Measurements from ENCODE around the gene SLCO2B1. TPM values are rescaled to one million over a fixed set of nuclear protein-coding genes. Genes with fewer than 3 reads are reported as not detected.

Gene SLCO2B1
- total RNA-seq, 1 donor from 2014 or later: 10.7 TPM

- DNase-seq (ENCODE audit: low read depth in 2 of 2): peak; percentile 72 to 85
Observed at GRCh38 chr11:75214411-75214821, 63.5 kb downstream of the SLCO2B1 start.

GRCh38 chr11:75214843-75215242, 63.9 kb downstream of the SLCO2B1 start:
- DNase-seq (ENCODE audit: low read depth in 2 of 2): no peak

- DNase-seq (ENCODE audit: low read depth in 2 of 2): no peak
Observed at GRCh38 chr11:75219869-75220268, 69.0 kb downstream of the SLCO2B1 start.

GRCh38 chr11:75223954-75224643, 73.2 kb downstream of the SLCO2B1 start:
- DNase-seq (ENCODE audit: low read depth in 2 of 2): no peak

GRCh38 chr11:75225794-75226193, 74.9 kb downstream of the SLCO2B1 start:
- no peak for DNase-seq (ENCODE audit: low read depth in 2 of 2)

GRCh38 chr11:75229466-75229865, 78.6 kb downstream of the SLCO2B1 start:
- DNase-seq (ENCODE audit: low read depth in 2 of 2): no peak

GRCh38 chr11:75230621-75231020, 79.7 kb downstream of the SLCO2B1 start:
- no peak for DNase-seq (ENCODE audit: low read depth in 2 of 2)

- DNase-seq (ENCODE audit: low read depth in 2 of 2): peak; percentile 69 to 79
Observed at GRCh38 chr11:75233754-75234172, 82.9 kb downstream of the SLCO2B1 start.

- no peak for DNase-seq (ENCODE audit: low read depth in 2 of 2)
Observed at GRCh38 chr11:75236062-75236461, 85.2 kb downstream of the SLCO2B1 start.

GRCh38 chr11:75237050-75237449, 86.1 kb downstream of the SLCO2B1 start:
- DNase-seq (ENCODE audit: low read depth in 2 of 2): no peak

- no peak for DNase-seq (ENCODE audit: low read depth in 2 of 2)
Observed at GRCh38 chr11:75238595-75239440, 87.9 kb downstream of the SLCO2B1 start.

GRCh38 chr11:75239531-75240290, 88.8 kb downstream of the SLCO2B1 start:
- DNase-seq (ENCODE audit: low read depth in 2 of 2): no peak

GRCh38 chr11:75240311-75241035, 89.6 kb downstream of the SLCO2B1 start, which contains the start of gene TPBGL:
Gene TPBGL, plus strand, starts transcription at chr11:75240774. Its CDS starts 276 bp downstream, at chr11:75241050.
- DNase-seq (ENCODE audit: low read depth in 2 of 2): no peak

- peak; percentile 91 to 93 for DNase-seq (ENCODE audit: low read depth in 2 of 2)
Observed at GRCh38 chr11:75241036-75241905, 90.4 kb downstream of the SLCO2B1 start.

GRCh38 chr11:75241906-75242644, 91.2 kb downstream of the SLCO2B1 start:
- DNase-seq (ENCODE audit: low read depth in 2 of 2): no peak

- no peak for DNase-seq (ENCODE audit: low read depth in 2 of 2)
Observed at GRCh38 chr11:75242722-75243600, 92.1 kb downstream of the SLCO2B1 start.

GRCh38 chr11:75244052-75244814, 93.3 kb downstream of the SLCO2B1 start:
- no peak for DNase-seq (ENCODE audit: low read depth in 2 of 2)
